Measurements from ENCODE around the gene SLA2. TPM values are rescaled to one million over a fixed set of nuclear protein-coding genes. Genes with fewer than 3 reads are reported as not detected.

SLA2 gene
- total and polyA plus RNA-seq, 2 of the 8 experiments (the other 6 are each of a cell fraction or from before 2014, with no cell fraction given): 0.18 TPM; not detected in 1

DNA sequence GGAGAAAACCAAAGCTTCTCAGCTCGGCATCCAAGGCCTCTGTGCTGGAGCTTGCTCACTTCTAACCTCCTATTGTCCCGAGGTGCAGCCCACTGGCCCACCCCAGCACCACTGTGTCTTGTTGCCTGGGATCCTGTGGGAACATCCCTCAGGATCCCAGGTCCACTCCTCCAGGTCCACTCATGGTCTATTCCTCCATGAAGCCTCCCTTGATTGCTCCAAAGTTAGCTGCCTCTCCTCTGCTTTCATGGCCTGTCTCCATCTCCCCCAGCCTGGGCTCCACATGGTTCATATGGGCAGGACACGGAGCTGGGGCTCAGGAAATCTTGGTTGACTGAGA lies 13.9 kb downstream of the SLA2 start (continued):
- TF ChIP-seq GTF2F1 (IDR thresholded peaks at IDR 0.05; ENCODE audit: borderline replicate concordance, low read depth, low read length) (no peak), CTBP2 (IDR thresholded peaks at IDR 0.05; ENCODE audit: borderline replicate concordance, insufficient read depth, insufficient read length, low read length) (no peak), SUZ12 (IDR thresholded peaks at IDR 0.05; ENCODE audit: low read length) (no peak), RAD21 (IDR thresholded peaks at IDR 0.05 in 1 of 2, conservative IDR thresholded peaks at IDR 0.05 in 1 of 2; ENCODE audit: low read depth in 2 of 2, low read length in 2 of 2) (no peak)
